Left cardiac atrium (tissue), 4 donors: ENCODE results near the gene ZNF638. TPM values are rescaled to one million over a fixed set of nuclear protein-coding genes. Genes with fewer than 3 reads are reported as not detected.

Source experiments
- ATAC-seq, 2 donors: fragments of 200-7000 bp; cut with Tn5 transposase; one replicate each; pipeline ENCODE4 v1.9.1; 2020; ENCODE audit warnings: mild to moderate bottlenecking in 2 of 2, moderate library complexity in 2 of 2
- DNase-seq: peaks from one replicate; pipeline ENCODE4 v3.0.0-alpha.2; 2020
- intact Hi-C, 2 donors: fragments of 100-400 bp; cut with DNase I; formaldehyde crosslinking; loops; one replicate each; pipeline versions ENCODE4 v1.14.1 to v1.15.1; 2022 to 2023
- total RNA-seq, 2 donors: library from RNA; stranded (reverse); fragmentation: NEBNext Ultra II Directional; extraction: Animal tissue kit (Norgen Biotek cat#: 25700); gene quantifications; one replicate each; pipeline ENCODE4 v1.2.1, GENCODE V29; 2021
- donor health status: DM: no; HTN: yes; CAD: no.
- donor health status: DM: no; HTN: yes; CAD: no; lungs with severe emphysema.
- donor health status: DM: yes; HTN: yes; CAD: no.
- donor health status: Dilated cardiomyopathy.

ZNF638 gene
- total RNA-seq, 2 donors from 2014 or later, result 68.7 to 72.8 TPM

GRCh38 chr2:71481111-71481510, 149.5 kb downstream of the ZNF638 start:
- no peak for ATAC-seq
- no peak for DNase-seq
- intact Hi-C loops, result no loop called here

GRCh38 chr2:71482055-71482454, 150.5 kb downstream of the ZNF638 start:
- DNase-seq (no peak), ATAC-seq (no peak)
- intact Hi-C loops, result no loop called here

- ATAC-seq (no peak), DNase-seq (no peak)
- intact Hi-C loops, result no loop called here
Observed at GRCh38 chr2:71483246-71483645, 151.7 kb downstream of the ZNF638 start.

GRCh38 chr2:71484354-71484753, 152.8 kb downstream of the ZNF638 start:
- intact Hi-C loops, result no loop called here
- DNase-seq (no peak), ATAC-seq (no peak)

Other genes starting within 250 kb of the ZNF638 start
- gene MCEE, start 201.6 kb upstream of the ZNF638 start, total RNA-seq, result 10 to 100 TPM; 26.6 to 31.7 TPM
- gene MPHOSPH10, start 201.1 kb upstream of the ZNF638 start, total RNA-seq, result 10 to 100 TPM; 18.3 to 29.6 TPM
- 10 to 100 TPM; 15.1 to 20.5 TPM for gene PAIP2B, start 104.7 kb upstream of the ZNF638 start, total RNA-seq
- 10 to 100 TPM; 36.8 to 45.8 TPM for gene DYSF, start 121.8 kb downstream of the ZNF638 start, total RNA-seq